Measurements from ENCODE around the gene SLC37A2. TPM values are rescaled to one million over a fixed set of nuclear protein-coding genes. Genes with fewer than 3 reads are reported as not detected.

The SLC37A2 gene
- total and polyA plus RNA-seq, 2 of the 13 experiments (the other 11 are each of a cell fraction or from before 2014, with no cell fraction given): 4.6 to 7.1 TPM

GRCh38 chr11:125070699-125071254 is 7.7 kb downstream of the SLC37A2 start:
- intact Hi-C loops (cut with micrococcal nuclease; ENCODE audit: unreplicated experiment) (no loop called here), in situ Hi-C loops (cut with HindIII; ENCODE audit: extremely low pct_ligation_motif_present, low pct_unique_long_range_greater_than_20kb) (no loop called here)
- peak; percentile 76 for FAIRE-seq
- no peak overlapping the region for H2AFZ ChIP-seq (ENCODE audit: low read length)
- H4K20me1 ChIP-seq (ENCODE audit: insufficient read depth, low read length): no peaks in the 10 kb centered on the region
- no TSS peak for BruUV-seq (replicated peaks)
- POLR2A ChIA-PET: interaction anchor here (0.8 to 2.9 kb wide), 6 partner anchors 8 to 53 kb away, joined by 3 to 9 read pairs (median 3); partner anchors contain the start of genes SLC37A2 and TMEM218
- peak overlapping the region in 2 of 3 experiments; percentile 1 to 41; a peak in 1 of 6 replicates for H3K4me3 ChIP-seq (replicated peaks in 1 of 3; ENCODE audit: insufficient read depth in 1 of 3, low read depth in 2 of 3, low read length in 3 of 3)
- peaks cover 0 to 4% of the 10 kb centered on the region in 2 experiments; a peak in 1 of 5 replicates for H3K27me3 ChIP-seq (ENCODE audit: control insufficient read depth in 1 of 2, insufficient read depth in 2 of 2, low read length in 2 of 2)
- peak overlapping the region; percentile 77 for H3K4me2 ChIP-seq (ENCODE audit: low read depth, low read length)
- WGBS (ENCODE audit: low lambda C conversion rate): 5% methylated on average over 5 of the region's 7 CpGs
- no peaks in the 10 kb centered on the region for H3K79me2 ChIP-seq (ENCODE audit: insufficient read depth, low read length)
- CTCF ChIA-PET (ENCODE audit: low intra/inter-chr PET ratio, low total read pairs): no interaction called here
- H3K4me1 ChIP-seq (ENCODE audit: insufficient read depth, low read length): peaks cover 65% of the 10 kb centered on the region
- H3K36me3 ChIP-seq (replicated peaks in 1 of 2; ENCODE audit: control insufficient read depth in 1 of 2, insufficient read depth in 2 of 2, low read length in 2 of 2): no peaks in the 10 kb centered on the region
- H3K27ac ChIP-seq (ENCODE audit: extremely low read length, insufficient read depth, low read length): no peak overlapping the region
- ATAC-seq: peak; percentile 82
- no peaks in the 10 kb centered on the region for H3K9me3 ChIP-seq (ENCODE audit: low read length)
- no peak overlapping the region; the same call in 1 of the 2 replicates for H3K9ac ChIP-seq (ENCODE audit: insufficient read depth, low read depth, low read length)
- peak; percentile 81 for DNase-seq (ENCODE audit: low spot score)
- TF ChIP-seq ZNF326 (CRISPR knock-in tag; IDR thresholded peaks at IDR 0.05; ENCODE audit: borderline replicate concordance) (no peak), RERE (CRISPR knock-in tag; IDR thresholded peaks at IDR 0.05; ENCODE audit: low read depth) (no peak), NONO (IDR thresholded peaks at IDR 0.05) (no peak), NONO (CRISPR knock-in tag; conservative IDR thresholded peaks at IDR 0.05) (no peak), ZFX (CRISPR knock-in tag; IDR thresholded peaks at IDR 0.05; ENCODE audit: low read depth) (peak; percentile 72), ZNF607 (CRISPR knock-in tag; IDR thresholded peaks at IDR 0.05; ENCODE audit: borderline replicate concordance) (no peak), EP300 (IDR thresholded peaks at IDR 0.05; ENCODE audit: low read depth in 2 of 2, low read length in 2 of 2) (peak in 1 of 2 experiments; percentile 35; a peak in 2 of 4 replicates), EP300 (CRISPR knock-in tag; IDR thresholded peaks at IDR 0.05; ENCODE audit: borderline replicate concordance) (no peak), XRCC5 (optimal IDR thresholded peaks at IDR 0.05; ENCODE audit: low read length) (peak; percentile 19), ZNF281 (CRISPR knock-in tag; IDR thresholded peaks at IDR 0.05; ENCODE audit: borderline replicate concordance) (peak; percentile 40; the same call in 1 of the 2 replicates), FOSL2 (CRISPR knock-in tag; IDR thresholded peaks at IDR 0.05) (peak; percentile 86), ZNF768 (CRISPR knock-in tag; IDR thresholded peaks at IDR 0.05) (no peak)
- TF ChIP-seq, protein P1, sequence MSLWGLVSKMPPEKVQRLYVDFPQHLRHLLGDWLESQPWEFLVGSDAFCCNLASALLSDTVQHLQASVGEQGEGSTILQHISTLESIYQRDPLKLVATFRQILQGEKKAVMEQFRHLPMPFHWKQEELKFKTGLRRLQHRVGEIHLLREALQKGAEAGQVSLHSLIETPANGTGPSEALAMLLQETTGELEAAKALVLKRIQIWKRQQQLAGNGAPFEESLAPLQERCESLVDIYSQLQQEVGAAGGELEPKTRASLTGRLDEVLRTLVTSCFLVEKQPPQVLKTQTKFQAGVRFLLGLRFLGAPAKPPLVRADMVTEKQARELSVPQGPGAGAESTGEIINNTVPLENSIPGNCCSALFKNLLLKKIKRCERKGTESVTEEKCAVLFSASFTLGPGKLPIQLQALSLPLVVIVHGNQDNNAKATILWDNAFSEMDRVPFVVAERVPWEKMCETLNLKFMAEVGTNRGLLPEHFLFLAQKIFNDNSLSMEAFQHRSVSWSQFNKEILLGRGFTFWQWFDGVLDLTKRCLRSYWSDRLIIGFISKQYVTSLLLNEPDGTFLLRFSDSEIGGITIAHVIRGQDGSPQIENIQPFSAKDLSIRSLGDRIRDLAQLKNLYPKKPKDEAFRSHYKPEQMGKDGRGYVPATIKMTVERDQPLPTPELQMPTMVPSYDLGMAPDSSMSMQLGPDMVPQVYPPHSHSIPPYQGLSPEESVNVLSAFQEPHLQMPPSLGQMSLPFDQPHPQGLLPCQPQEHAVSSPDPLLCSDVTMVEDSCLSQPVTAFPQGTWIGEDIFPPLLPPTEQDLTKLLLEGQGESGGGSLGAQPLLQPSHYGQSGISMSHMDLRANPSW (CRISPR knock-in tag; IDR thresholded peaks at IDR 0.05; ENCODE audit: borderline replicate concordance): no peak
